ENCODE measurements around the gene KCNN3.

KCNN3 gene

DNA sequence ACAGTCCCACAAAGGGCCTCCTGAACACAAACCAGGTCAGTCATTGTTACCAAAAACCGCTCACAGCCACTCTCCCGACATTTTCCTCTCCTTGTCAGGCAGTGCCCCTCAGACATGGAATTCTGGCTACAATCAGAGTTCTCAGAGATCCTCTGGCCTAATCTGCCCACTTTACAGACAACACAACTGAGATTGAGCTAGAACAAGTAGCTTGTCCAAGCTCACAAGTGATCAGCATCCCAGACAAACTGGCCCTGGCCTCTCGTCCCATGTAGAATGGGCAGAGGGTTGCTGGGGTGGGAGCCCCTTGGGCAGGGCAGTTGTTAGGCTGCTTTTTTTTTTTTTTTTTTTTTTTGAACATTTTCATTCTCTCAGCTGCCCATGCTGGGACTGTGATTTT, 57.2 kb downstream of the KCNN3 start:
- DNase-seq (ENCODE audit: low read depth): no peak
- TF ChIP-seq, protein P1, sequence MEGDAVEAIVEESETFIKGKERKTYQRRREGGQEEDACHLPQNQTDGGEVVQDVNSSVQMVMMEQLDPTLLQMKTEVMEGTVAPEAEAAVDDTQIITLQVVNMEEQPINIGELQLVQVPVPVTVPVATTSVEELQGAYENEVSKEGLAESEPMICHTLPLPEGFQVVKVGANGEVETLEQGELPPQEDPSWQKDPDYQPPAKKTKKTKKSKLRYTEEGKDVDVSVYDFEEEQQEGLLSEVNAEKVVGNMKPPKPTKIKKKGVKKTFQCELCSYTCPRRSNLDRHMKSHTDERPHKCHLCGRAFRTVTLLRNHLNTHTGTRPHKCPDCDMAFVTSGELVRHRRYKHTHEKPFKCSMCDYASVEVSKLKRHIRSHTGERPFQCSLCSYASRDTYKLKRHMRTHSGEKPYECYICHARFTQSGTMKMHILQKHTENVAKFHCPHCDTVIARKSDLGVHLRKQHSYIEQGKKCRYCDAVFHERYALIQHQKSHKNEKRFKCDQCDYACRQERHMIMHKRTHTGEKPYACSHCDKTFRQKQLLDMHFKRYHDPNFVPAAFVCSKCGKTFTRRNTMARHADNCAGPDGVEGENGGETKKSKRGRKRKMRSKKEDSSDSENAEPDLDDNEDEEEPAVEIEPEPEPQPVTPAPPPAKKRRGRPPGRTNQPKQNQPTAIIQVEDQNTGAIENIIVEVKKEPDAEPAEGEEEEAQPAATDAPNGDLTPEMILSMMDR (conservative IDR thresholded peaks at IDR 0.05; ENCODE audit: low read depth, low read length): no peak
- H3K4me3 ChIP-seq (ENCODE audit: low read depth, low read length): no peak overlapping the region

DNA sequence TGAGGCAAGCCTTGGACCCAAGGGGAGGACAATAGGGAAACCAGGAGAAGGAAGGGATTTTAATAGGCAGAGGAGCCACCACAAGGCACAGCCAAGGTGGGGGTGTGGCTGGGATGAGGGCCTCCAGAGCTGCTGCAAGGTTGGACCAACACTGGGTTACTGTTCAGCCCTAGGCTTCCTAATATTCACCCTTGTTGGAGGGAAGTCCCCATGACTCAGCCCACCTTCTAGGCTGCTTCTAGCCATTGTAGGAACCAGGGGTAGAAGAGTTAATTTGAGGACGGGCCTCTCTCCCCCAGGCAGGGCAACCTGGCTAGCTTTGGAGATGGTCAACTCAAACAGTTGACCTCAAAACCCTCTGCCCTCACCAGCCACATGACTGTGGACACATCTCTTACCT, 59.5 kb downstream of the KCNN3 start:
- no peak for DNase-seq (ENCODE audit: low read depth)
- TF ChIP-seq, protein P1 (conservative IDR thresholded peaks at IDR 0.05; ENCODE audit: low read depth, low read length): no peak
- no peak overlapping the region for H3K4me3 ChIP-seq (ENCODE audit: low read depth, low read length)

DNA sequence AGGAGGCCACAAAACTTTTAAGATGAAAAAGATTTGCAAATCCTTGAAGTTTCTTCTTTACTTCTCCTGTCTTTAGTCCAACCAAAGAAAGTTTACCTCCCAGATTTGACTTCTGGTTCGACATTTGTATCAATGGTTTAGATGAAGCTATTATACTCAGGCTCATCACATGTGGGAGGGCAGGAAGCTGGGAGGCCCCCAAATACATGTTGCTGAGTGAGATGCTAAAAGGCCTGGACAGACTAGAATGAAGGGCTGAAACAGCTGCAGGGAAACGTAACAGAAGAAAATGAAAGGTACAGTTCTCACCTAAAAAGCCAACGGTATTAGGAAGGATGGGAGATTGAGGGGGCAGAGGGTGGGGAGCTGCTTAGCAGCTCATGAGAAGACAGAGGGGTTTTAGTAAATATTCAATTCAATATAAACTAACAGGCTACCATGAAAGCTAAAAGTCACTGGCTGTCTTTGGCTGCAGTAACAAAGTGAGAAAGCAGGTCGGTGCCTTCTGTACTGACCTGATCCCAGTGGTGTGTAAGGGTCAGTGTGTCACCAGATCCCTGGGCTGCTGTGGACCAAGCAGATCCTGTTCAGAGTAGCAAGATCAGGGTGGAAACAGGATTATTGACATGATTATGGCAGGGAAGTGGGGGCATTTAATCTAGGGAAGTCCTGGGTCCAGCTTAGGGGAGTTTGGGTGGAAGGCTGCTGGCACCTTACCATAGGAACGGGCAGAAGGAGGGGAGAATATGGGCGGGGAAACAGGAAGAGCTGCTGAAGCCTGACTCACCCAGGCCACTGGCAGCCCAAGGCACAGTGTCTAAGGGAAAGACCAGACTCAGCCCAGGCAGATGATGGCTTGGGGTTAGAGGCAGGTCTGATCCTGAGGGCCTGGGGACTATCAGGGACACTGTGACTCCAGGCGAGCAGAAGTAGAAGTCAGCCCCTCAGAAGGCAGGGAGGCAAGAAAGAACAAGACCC, 60.4 kb downstream of the KCNN3 start:
- DNase-seq (ENCODE audit: low read depth): peak; percentile 38
- TF ChIP-seq, protein P1 (conservative IDR thresholded peaks at IDR 0.05; ENCODE audit: low read depth, low read length): no peak
- no peak overlapping the region for H3K4me3 ChIP-seq (ENCODE audit: low read depth, low read length)

DNA sequence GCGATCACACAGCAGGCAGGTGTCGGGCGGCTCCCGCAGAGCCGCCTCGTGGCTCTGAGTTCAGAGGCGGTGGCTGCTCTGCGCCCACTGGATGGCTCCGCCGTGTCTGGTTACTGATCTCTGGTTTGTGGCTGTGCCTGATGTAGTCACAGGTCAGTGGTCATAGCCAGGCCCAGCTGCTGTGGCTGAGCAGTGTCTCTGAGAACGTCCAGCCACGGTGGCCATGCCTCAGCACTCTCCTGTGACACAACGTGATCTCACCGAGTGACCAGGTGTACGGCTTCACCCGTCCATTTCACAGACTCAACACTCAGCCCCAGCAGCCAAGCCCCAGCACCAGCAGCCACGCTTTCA, 61.2 kb downstream of the KCNN3 start:
- no peak overlapping the region for H3K4me3 ChIP-seq (ENCODE audit: low read depth, low read length)
- TF ChIP-seq, protein P1 (conservative IDR thresholded peaks at IDR 0.05; ENCODE audit: low read depth, low read length): no peak

DNA sequence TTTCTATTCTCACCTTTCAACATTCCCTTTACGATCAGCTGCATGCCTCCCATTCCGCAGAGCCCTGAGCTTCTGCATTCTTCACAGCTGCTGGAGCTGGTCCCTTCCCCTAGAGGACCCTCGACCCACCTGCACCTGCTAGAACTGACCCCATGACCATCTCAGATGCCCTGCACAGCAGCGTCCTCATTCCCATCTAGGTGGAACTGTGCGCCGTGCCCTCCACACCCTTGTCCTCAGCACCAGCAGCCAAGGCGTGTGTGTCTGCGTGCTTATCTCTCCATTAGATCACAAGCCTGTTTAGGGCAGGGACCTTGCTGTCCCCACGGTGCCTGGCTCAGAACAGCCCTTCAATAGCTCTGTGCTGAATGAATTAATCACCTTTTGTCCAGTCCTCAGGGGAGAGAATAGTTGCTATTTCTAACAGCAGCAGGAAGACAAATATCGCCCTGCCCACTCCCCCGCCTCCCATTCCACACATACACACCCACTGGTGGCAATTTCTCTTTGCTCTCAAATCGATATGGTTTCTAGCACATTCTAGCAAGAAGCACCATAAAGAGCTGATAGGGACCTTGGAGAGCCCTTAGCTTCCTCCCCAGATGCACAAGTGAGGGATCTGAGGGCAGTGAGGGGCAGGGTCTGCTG, 61.7 kb downstream of the KCNN3 start:
- TF ChIP-seq, protein P1 (conservative IDR thresholded peaks at IDR 0.05; ENCODE audit: low read depth, low read length): no peak
- DNase-seq (ENCODE audit: low read depth): no peak
- no peak overlapping the region for H3K4me3 ChIP-seq (ENCODE audit: low read depth, low read length)

More for the DNA sequence above, 61.2 kb downstream of the KCNN3 start:
- no peak for DNase-seq (ENCODE audit: low read depth)

DNA sequence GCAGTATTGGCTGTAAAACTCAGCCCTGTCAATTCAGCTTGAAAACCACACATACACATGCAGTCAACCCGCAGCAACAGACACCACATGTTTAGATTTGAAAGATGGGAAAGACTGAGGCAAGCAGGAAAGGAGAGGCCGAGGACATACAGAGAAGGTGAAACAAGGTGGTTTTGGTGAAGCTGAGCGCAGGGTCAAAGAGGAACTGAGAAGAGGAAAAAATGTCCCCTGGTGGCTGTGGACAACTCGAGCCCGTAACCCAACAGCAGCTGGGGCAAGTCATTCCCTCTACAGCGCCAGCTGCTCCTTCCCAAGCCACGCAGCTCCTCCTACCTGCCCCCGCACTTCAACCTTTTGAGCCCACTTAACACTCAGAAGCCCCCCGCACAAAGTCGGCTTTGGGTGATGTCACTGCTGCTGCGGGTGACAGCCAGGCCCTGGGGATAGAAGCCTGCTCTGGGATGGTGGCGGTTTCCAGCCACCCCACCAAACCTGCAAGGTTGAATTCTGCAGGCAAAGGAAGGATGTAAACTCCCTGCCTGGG, 63.0 kb downstream of the KCNN3 start:
- TF ChIP-seq, protein P1 (conservative IDR thresholded peaks at IDR 0.05; ENCODE audit: low read depth, low read length): no peak
- DNase-seq (ENCODE audit: low read depth): no peak
- no peak overlapping the region for H3K4me3 ChIP-seq (ENCODE audit: low read depth, low read length)

Data from choroid plexus epithelial cell (primary cell).